ENCODE data around the gene P2RX4. TPM values are rescaled to one million over a fixed set of nuclear protein-coding genes. Genes with fewer than 3 reads are reported as not detected.
"Not testable (repeated sequence)": the region's sequence is repeated elsewhere in the genome, so short reads cannot be mapped to it uniquely, and the experiment has no call there.

The P2RX4 gene
- total RNA-seq, 1 experiment from 2014 or later: 18.7 TPM

DNA sequence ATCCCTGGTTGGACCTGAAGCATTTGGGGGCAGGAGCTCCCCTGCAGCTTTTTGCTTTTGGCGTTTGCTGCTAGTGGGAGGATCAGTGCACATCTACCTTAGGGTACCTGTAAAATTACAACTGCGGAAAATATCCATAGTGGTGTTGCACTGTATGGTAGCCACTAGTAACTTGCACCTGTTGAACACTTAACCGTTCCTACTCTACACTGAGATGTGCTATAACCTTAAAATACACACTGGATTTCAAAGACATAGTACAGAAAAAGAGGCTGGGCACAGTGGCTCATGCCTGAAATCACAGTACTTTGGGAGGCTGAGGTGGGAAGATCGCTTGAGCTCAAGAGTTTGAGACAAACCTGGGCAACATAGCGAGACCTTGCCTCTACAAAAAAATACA lies 2.9 kb downstream of the P2RX4 start:
- Histone ChIP-seq H3K27me3 (no peaks in the 10 kb centered on the region), H3K9me3 (no peaks in the 10 kb centered on the region), H3K4me3 (no peak overlapping the region), H3K36me3 (peaks cover 2% of the 10 kb centered on the region; the same call in 1 of the 2 replicates)
- no peak for DNase-seq

DNA sequence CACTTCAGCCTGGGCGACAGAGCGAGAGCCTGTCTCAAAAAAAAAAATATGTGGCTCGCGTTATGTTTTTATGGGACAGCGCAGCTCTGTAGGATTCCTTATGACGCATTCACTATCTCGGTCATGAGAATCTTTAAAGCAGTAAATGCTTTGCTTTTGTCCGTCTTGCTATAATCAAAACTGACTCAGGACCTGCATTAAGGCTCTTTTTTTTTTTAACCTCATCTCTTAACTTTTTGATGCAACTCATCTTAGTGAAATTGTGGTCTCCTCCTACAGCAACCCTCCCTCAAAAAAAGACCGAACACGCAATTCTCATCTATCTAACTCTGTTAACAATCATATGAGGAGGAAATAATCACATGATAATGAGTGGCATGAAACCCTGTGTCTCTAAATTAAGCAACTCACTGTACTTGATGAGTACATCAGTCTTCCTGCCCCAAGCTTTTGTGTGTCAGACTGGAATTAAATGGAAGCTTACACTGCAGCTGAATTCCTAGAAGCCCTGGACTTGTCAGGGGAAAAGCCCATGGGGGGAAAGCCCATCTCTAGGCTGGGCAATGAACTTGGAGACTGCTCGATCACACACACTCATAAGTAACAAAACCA lies 4.3 kb downstream of the P2RX4 start:
- Histone ChIP-seq H3K4me3 (no peak overlapping the region), H3K27me3 (no peaks in the 10 kb centered on the region), H3K9me3 (no peaks in the 10 kb centered on the region), H3K36me3 (peaks cover 2% of the 10 kb centered on the region; the same call in 1 of the 2 replicates)
- no peak for DNase-seq

DNA sequence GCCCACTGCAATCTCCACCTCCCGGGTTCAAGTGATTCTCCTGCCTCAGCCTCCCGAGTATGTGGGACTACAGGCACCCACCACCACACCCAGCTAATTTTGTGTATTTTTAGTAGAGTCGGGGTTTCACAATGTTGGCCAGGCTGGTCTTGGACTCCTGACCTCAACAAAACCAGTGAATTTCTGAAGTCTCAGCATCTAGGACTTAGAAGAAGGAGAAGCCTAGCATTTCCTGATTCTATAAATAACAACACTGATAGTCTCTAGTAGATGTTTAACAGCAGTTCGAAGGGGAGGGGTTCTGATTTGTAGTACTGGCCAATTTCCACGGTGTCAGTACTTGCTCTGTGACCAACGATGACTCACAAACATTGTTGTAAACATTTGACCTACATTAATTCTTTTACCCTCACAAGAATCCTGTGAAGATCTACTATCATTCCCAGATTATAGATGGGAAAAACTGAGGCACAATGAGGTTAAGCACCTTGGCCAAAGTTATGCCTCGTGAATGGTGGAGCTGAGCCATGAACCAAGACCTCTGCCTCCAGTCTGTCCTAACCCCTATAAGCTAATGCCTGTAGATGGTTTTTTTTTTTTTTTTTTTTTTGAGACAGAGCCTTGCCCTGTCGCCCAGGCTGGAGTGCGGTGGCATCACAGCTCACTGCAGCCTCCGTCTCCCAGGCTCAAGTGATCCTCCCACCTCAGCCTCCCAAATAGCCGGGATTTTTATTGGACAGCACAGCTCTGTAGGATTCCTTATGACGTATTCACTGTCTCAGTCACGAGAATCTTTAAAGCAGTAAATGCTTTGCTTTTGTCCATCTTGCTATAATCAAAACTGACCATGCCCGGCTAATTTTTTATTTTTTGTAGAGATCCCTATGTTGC lies 5.2 kb downstream of the P2RX4 start:
- Histone ChIP-seq H3K27me3 (no peaks in the 10 kb centered on the region), H3K9me3 (no peaks in the 10 kb centered on the region), H3K4me3 (no peak overlapping the region), H3K36me3 (peaks cover 2% of the 10 kb centered on the region; the same call in 1 of the 2 replicates)
- peak; percentile 77 for DNase-seq

DNA sequence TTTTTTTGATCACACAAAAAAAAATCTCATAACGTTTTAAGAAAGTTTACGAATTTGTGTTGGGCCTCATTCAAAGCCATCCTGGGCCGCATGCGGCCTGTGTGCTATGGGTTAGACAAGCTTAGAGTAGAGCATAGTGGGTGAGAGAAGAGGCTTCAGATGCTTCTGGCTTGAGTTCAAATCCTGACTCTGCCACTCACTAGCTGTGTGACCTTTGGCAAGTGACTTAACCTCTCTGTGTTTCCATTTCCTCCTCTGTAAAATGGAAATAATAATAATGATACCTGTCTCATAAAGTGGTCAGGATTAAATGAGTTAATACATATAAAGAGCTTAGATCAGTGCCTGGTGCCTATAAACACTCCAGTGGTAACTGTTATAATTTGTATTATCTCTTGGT lies 6.2 kb downstream of the P2RX4 start:
- Histone ChIP-seq H3K27me3 (no peaks in the 10 kb centered on the region), H3K4me3 (no peak overlapping the region), H3K36me3 (peaks cover 2% of the 10 kb centered on the region; the same call in 1 of the 2 replicates), H3K9me3 (no peaks in the 10 kb centered on the region)
- DNase-seq: no peak

DNA sequence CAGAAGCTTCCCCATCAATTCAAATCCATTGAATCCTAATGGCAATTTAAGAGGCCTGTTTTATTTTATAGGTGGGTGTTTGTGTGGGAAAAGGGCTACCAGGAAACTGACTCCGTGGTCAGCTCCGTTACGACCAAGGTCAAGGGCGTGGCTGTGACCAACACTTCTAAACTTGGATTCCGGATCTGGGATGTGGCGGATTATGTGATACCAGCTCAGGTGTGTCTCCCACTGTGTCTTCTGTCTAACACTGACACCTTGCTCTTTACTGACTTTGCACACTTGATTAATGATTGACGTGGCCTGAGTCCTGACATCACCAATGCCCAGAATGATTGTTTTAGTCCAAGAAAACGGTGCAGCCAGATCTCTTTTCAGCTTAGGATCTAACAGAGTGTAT lies 7.1 kb downstream of the P2RX4 start:
- DNase-seq: no peak
- Histone ChIP-seq H3K27me3 (no peaks in the 10 kb centered on the region), H3K36me3 (peaks cover 2% of the 10 kb centered on the region; the same call in 1 of the 2 replicates), H3K4me3 (no peak overlapping the region), H3K9me3 (no peaks in the 10 kb centered on the region)

DNA sequence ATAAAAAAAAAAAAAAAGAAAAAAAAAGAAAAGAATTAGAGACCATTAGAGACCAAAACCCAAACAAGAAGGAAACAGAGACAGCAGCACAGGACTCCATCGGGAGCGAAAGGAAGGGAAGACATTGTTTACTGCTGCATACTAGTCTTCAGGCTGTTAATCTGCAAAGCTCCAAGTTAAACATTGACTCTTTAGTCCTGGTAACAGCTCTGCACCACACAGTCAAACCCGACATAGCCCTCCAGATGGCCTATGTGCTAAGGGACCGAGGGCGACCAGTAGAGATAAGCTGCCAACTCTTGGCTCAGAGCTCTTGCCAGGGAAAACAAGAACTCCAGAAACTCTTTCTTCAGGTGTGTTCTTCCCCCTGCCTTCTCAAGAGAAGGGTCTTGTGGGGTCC lies 7.8 kb downstream of the P2RX4 start:
- Histone ChIP-seq H3K36me3 (peaks cover 2% of the 10 kb centered on the region; the same call in 1 of the 2 replicates), H3K4me3 (no peak overlapping the region), H3K9me3 (no peaks in the 10 kb centered on the region), H3K27me3 (no peaks in the 10 kb centered on the region)
- no peak for DNase-seq

DNA sequence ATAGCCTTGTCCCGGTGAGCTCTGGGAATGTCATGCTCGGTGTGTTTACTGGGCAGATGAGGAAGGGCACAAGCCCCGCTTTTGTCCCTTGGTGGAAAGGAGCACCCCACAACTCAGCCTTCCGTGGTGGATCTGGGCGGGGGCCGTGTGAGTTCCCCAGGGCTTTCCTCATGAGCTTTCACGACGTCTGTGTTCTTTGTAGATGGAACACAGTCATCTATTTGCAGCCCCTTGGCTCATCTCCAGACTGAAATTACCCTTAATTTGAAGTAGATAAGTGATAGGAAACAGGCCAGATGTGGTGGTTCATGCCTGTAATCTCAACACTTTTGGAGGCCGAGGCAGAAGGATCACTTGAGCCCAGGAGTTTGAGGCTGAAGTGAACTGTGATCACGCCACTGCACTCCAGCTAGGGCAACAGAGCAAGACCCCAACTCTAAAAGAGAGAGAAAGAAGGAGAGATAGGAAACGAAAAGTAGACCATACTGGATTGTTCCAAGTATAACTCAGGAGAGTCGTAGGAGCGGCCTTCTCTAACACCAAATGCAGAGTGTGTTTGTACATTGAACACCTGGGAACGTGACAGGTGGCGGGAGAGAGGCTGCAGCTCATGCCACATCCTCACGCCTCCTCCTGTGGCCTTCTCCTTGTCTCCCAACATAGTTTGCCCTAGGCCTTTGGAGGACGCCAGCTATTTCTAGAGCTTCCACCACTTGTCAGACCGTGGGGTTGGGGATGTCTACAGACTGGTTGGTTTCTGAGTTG lies 8.8 kb downstream of the P2RX4 start:
- H3K27me3 ChIP-seq: no peaks in the 10 kb centered on the region
- H3K36me3 ChIP-seq: peaks cover 2% of the 10 kb centered on the region; the same call in 1 of the 2 replicates
- no peak for DNase-seq
- no peak overlapping the region for H3K4me3 ChIP-seq
- H3K9me3 ChIP-seq: no peaks in the 10 kb centered on the region

DNA sequence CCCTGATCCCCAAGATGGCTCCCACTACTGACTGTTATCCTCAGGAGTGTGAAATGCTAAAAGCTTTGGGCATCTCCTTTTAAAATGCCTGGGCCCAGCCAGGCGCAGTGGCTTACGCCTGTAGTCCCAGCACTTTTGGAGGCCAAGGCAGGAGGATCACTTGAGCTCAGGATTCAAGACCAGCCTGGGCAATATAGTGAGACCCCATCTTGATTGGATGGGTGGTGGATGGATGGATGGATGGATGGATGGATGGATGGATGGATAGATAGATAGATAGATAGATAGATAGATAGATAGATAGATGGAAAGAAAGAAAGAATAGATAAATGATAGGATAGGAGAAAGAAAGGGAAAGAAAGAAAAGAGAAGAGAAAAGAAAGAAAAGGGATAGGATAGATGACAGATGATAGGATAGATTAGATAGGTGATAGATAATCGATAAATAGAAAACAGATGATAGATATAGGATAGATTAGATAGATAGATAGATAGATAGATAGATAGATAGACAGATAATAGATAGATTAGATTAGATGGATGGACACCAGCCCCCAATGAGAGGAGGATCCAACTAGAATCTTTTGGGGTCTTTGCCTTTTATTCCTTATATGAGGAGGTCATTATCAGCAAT lies 9.5 kb downstream of the P2RX4 start:
- H3K27me3 ChIP-seq: no peaks in the 10 kb centered on the region
- H3K36me3 ChIP-seq: peaks cover 2% of the 10 kb centered on the region; the same call in 1 of the 2 replicates
- DNase-seq: no peak
- no peaks in the 10 kb centered on the region for H3K9me3 ChIP-seq
- H3K4me3 ChIP-seq: no peak overlapping the region

DNA sequence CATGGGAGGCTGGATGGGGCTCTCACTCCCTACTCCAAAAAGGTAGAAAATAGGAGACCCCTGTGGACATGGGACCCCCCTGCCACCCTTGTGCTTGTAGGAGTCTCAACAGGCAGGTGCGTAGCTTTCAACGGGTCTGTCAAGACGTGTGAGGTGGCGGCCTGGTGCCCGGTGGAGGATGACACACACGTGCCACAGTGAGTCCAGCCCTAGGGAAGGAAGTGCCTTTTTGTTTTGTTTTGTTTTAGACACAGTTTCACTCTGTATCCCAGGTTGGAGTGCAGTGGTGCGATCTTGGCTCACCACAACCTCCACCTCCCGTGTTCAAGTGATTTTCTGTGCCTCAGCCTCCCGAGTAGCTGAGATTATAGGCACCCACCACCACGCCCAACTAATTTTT lies 12.9 kb downstream of the P2RX4 start:
- Histone ChIP-seq H3K27me3 (no peaks in the 10 kb centered on the region), H3K4me3 (no peak overlapping the region), H3K36me3 (no peaks in the 10 kb centered on the region; the same call in 1 of the 2 replicates), H3K9me3 (no peaks in the 10 kb centered on the region)
- no peak for DNase-seq

DNA sequence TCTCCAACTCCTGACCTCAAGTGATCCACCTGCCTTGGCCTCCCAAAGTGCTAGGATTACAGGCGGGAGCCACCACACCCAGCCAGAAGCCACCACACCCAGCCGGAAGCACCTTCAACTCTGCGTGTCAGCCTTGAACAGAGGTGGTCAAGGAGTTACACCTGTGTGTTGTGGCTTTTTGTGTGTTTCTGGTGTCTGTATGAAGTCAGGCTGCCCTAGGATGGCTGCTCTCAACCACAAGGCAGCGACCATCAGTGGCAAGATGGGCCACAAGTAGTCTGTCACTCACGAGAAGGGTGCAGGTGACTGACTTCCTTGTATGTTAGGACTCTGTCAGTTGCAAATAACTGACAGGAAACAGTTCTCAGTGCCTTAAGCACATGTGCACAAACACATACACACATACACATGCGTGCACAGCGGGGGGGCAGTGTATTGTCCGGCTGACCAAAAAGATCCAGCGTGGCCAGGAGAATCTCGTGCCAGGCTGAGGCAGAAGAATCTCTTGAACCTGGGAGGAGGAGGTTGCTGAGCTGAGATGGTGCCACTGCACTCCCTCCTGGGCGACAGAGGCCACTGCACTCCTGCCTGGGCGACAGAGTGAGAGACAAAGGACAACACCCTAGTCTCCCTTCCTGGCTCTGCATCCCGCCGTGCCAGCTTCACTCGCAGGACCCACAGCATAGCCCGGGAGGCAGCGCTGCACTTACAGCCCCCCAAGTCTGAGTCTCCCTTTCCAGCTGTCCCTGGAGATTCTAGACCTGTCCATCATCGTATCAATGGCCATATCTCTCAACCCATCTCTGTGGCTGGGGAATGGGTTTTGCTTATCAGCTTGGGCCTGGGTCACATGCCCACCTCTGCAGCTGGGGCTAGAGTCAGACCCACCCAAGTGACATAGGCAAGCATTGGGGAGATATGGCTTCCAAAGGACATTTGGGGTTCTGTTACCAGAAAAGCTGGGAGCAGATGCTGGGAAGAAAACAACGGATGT lies 13.7 kb downstream of the P2RX4 start:
- H3K27me3 ChIP-seq: no peaks in the 10 kb centered on the region
- DNase-seq: no peak
- no peaks in the 10 kb centered on the region for H3K9me3 ChIP-seq
- H3K4me3 ChIP-seq: no peak overlapping the region
- H3K36me3 ChIP-seq: no peaks in the 10 kb centered on the region; the same call in 1 of the 2 replicates

DNA sequence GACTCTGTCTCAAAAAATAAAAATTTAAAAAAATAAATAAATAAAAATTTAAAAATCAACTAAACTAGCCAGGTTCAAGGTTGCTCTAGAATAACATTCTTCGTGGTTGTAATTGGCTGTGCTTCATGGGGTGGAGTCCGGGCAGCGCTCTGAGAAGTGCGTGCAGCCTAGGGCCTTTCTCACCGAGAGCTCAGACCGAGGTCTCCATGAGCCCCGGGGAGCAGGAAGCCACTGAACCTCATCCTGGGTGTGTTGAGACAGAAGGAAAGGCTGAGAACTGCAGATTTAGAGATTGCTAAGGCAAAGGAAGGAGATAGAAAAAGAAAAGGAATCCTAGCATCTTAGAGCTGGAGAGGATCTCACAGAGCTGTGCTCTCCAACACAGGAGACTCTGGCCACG lies 14.7 kb downstream of the P2RX4 start:
- no peaks in the 10 kb centered on the region for H3K36me3 ChIP-seq
- no peak for DNase-seq
- H3K4me3 ChIP-seq: no peak overlapping the region
- H3K27me3 ChIP-seq: no peaks in the 10 kb centered on the region
- no peaks in the 10 kb centered on the region for H3K9me3 ChIP-seq

DNA sequence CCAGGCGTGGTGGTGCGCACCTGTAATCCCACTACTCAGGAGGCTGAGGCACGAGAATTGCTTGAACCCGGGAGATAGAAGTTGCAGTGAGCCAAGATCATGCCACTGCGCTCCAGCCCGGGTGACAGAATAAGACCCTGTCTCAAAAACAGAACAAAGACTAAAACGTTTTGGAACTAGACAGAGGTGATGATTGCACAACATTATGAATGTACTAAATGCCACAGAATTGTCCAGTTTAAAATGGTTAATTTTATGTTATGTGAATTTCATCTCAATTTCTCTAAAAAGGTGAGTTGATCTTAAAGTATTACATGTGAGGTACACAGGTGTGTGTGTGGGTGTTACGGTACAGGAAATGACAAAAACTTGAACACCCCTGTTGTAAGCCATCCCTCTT lies 16.5 kb downstream of the P2RX4 start:
- Histone ChIP-seq H3K27me3 (no peaks in the 10 kb centered on the region), H3K9me3 (no peaks in the 10 kb centered on the region), H3K4me3 (no peak overlapping the region), H3K36me3 (no peaks in the 10 kb centered on the region; the same call in 1 of the 2 replicates)
- DNase-seq: no peak

DNA sequence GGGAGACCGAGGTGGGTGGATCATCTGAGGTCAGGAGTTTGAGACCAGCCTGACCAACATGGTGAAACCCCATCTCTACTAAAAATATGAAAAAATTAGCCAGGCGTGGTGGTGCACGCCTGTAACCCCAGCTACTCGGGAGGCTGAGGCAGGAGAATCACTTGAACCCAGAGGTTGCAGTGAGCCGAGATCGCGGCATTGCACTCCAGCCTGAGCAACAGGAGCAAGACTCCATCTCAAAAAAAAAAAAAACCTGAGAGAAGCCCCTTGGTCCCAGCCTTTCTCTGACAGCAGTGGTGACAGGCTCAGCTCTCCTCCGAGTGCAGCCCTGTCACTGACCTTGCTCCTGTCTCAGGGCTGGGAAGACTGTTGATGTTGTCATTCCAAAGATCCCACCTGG lies 16.9 kb downstream of the P2RX4 start:
- DNase-seq, H3K27me3 ChIP-seq, H3K9me3 ChIP-seq, H3K36me3 ChIP-seq, H3K4me3 ChIP-seq: not testable (repeated sequence)

DNA sequence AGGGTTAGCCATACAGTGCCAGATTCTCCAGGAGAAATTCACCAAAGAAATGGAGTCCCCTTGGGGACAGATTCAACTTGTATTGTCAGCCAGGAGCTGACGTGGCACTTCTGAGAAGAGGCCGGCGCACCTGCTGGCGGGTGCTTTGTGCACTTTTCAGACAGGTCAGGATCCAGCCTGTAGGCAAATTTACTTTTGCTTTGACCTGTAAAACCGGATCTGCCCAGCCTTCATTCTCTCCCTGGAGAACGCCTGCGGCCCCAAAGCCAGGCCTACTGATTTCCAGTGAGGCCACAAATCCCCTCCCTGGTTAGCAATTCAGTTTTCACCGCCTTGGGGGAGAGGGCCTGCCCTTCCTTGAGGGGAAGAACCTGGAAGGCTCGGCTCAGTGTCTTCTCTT lies 17.4 kb downstream of the P2RX4 start:
- H3K4me3 ChIP-seq: no peak overlapping the region
- no peaks in the 10 kb centered on the region for H3K27me3 ChIP-seq
- H3K36me3 ChIP-seq: no peaks in the 10 kb centered on the region; the same call in 1 of the 2 replicates
- DNase-seq: no peak
- no peaks in the 10 kb centered on the region for H3K9me3 ChIP-seq

DNA sequence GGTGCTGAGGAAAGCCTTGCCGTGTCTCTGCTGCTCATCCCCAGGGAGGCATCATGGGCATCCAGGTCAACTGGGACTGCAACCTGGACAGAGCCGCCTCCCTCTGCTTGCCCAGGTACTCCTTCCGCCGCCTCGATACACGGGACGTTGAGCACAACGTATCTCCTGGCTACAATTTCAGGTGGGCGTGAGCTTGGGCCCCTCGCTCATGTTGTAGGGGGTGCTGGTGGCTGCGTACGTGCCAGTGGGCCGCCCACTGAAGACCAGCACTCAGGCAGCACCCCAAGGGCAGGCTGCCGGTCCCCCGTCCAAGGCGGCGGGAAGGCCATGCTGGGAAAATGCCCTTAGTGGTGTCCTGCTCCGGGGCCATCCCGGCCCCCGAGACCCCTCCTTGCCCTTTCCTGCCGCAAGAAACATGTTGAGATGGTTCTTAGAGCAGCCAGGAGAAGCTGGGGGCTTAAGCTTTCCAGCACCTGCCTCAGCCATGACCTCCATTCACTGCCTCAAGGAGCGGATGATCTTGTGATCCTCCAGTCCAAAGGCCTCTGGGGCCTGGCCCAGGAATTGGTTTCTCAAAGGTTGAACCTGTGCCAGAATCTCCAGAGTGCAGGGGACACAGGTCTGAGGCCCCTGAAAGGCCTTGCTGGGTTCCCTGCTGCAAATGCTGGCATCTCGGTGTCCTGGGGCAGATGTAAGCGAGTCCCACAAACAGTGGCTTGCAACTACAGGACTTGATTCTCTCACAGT lies 19.2 kb downstream of the P2RX4 start:
- no peaks in the 10 kb centered on the region for H3K9me3 ChIP-seq
- DNase-seq: no peak
- no peaks in the 10 kb centered on the region for H3K27me3 ChIP-seq

More for the DNA sequence above, 19.2 kb downstream of the P2RX4 start:
- Histone ChIP-seq H3K4me3 (no peak overlapping the region), H3K36me3 (no peaks in the 10 kb centered on the region; the same call in 1 of the 2 replicates)
